AG10803 (cell line): ENCODE data around the gene PTK6.

Experiments
- DNase-seq: peaks from one replicate; pipeline ENCODE4 v3.0.0; 2010; ENCODE audit warnings: low read depth
- H3K4me3 ChIP-seq: 2 replicates; pipeline ENCODE4 v1.5.1; 2011; ENCODE audit warnings: mild to moderate bottlenecking, low read length, control low read depth
- CTCF ChIP-seq: conservative IDR thresholded peaks from 2 replicates; pipeline ENCODE4 v1.5.1; 2011; ENCODE audit warnings: mild to moderate bottlenecking, low read length, control low read depth, inconsistent platforms

PTK6 gene

GRCh38 chr20:63553251-63553932, 16.2 kb upstream of the PTK6 start:
- peak overlapping the region; percentile 66 for H3K4me3 ChIP-seq
- peak; percentile 76 for DNase-seq
- no peak for TF ChIP-seq CTCF

- DNase-seq = no peak
- no peak for TF ChIP-seq CTCF
- no peak overlapping the region for H3K4me3 ChIP-seq
These were observed 15.5 kb upstream of the PTK6 start for GRCh38 chr20:63552481-63553249.

GRCh38 chr20:63551068-63551467, 13.9 kb upstream of the PTK6 start:
- H3K4me3 ChIP-seq = no peak overlapping the region
- DNase-seq = no peak
- no peak for TF ChIP-seq CTCF

GRCh38 chr20:63549679-63550282, 12.6 kb upstream of the PTK6 start:
- TF ChIP-seq CTCF = no peak
- H3K4me3 ChIP-seq = no peak overlapping the region
- DNase-seq = no peak

GRCh38 chr20:63549019-63549418, 11.8 kb upstream of the PTK6 start:
- no peak for DNase-seq
- no peak overlapping the region for H3K4me3 ChIP-seq
- TF ChIP-seq CTCF = no peak

- no peak for DNase-seq
- H3K4me3 ChIP-seq = no peak overlapping the region
- TF ChIP-seq CTCF = no peak
These were observed 11.4 kb upstream of the PTK6 start for GRCh38 chr20:63548542-63548941.
